Measurements from ENCODE around the gene ACAD8. TPM values are rescaled to one million over a fixed set of nuclear protein-coding genes. Genes with fewer than 3 reads are reported as not detected.

The ACAD8 gene
- total RNA-seq, 1 experiment from 2014 or later = 34.8 TPM

- peaks cover 46% of the 10 kb centered on the region for H3K36me3 ChIP-seq (ENCODE audit: insufficient read depth, low read length, poor library complexity, severe bottlenecking)
- POLR2A ChIA-PET (ENCODE audit: low non-redundant PET) = no interaction called here
- no peaks in the 10 kb centered on the region for H3K27me3 ChIP-seq (replicated peaks; ENCODE audit: insufficient read depth, low read depth, low read length, poor library complexity)
- no peaks in the 10 kb centered on the region for H3K9me3 ChIP-seq (ENCODE audit: low read depth, low read length, poor library complexity, severe bottlenecking)
- BruUV-seq (replicated peaks) = no TSS peak
- no peak overlapping the region for H3K27ac ChIP-seq (ENCODE audit: low read depth, low read length, poor library complexity, severe bottlenecking)
- H3K4me1 ChIP-seq (ENCODE audit: insufficient read depth, low read length, poor library complexity, severe bottlenecking) = no peaks in the 10 kb centered on the region
- no peak for DNase-seq (ENCODE audit: low spot score)
- TF ChIP-seq CTCF (conservative IDR thresholded peaks at IDR 0.05; ENCODE audit: low read depth, low read length) = no peak
- H3K4me3 ChIP-seq (ENCODE audit: low read depth, low read length, poor library complexity, severe bottlenecking) = no peak overlapping the region
- CTCF ChIA-PET = interaction anchor here (2.0 kb wide), 1 partner anchor 15 kb away, joined by 7 read pairs; no protein-coding TSS in a partner anchor
- intact Hi-C loops (cut with micrococcal nuclease; ENCODE audit: unreplicated experiment) = no loop called here
Measured at GRCh38 chr11:134260983-134261382, 7.6 kb downstream of the ACAD8 start.

GRCh38 chr11:134261626-134262488, 8.5 kb downstream of the ACAD8 start:
- ChIA-PET POLR2A (ENCODE audit: low non-redundant PET) (no interaction called here), CTCF (interaction anchor here (1.0 to 2.0 kb wide), 2 partner anchors 14 to 25 kb away, joined by 4 to 7 read pairs; no protein-coding TSS in a partner anchor)
- DNase-seq (ENCODE audit: low spot score) = peak; percentile 48
- Histone ChIP-seq H3K9me3 (ENCODE audit: low read depth, low read length, poor library complexity, severe bottlenecking) (no peaks in the 10 kb centered on the region), H3K36me3 (ENCODE audit: insufficient read depth, low read length, poor library complexity, severe bottlenecking) (peaks cover 46% of the 10 kb centered on the region), H3K27me3 (replicated peaks; ENCODE audit: insufficient read depth, low read depth, low read length, poor library complexity) (no peaks in the 10 kb centered on the region), H3K27ac (ENCODE audit: low read depth, low read length, poor library complexity, severe bottlenecking) (no peak overlapping the region), H3K4me1 (ENCODE audit: insufficient read depth, low read length, poor library complexity, severe bottlenecking) (no peaks in the 10 kb centered on the region), H3K4me3 (ENCODE audit: low read depth, low read length, poor library complexity, severe bottlenecking) (no peak overlapping the region)
- intact Hi-C loops (cut with micrococcal nuclease; ENCODE audit: unreplicated experiment) = no loop called here
- BruUV-seq (replicated peaks) = no TSS peak
- peak; percentile 71 for TF ChIP-seq CTCF (conservative IDR thresholded peaks at IDR 0.05; ENCODE audit: low read depth, low read length)
- TF ChIP-seq EZH2 (IDR thresholded peaks at IDR 0.05; ENCODE audit: borderline replicate concordance, low read depth, low read length, poor library complexity, severe bottlenecking) = no peak

- TSS peak; percentile 56 for BruUV-seq (replicated peaks)
- POLR2A ChIA-PET (ENCODE audit: low non-redundant PET) = no interaction called here
- H3K4me1 ChIP-seq (ENCODE audit: insufficient read depth, low read length, poor library complexity, severe bottlenecking) = no peaks in the 10 kb centered on the region
- DNase-seq (ENCODE audit: low spot score) = no peak
- CTCF ChIA-PET = no interaction called here
- H3K27ac ChIP-seq (ENCODE audit: low read depth, low read length, poor library complexity, severe bottlenecking) = no peak overlapping the region
- H3K9me3 ChIP-seq (ENCODE audit: low read depth, low read length, poor library complexity, severe bottlenecking) = no peaks in the 10 kb centered on the region
- TF ChIP-seq EZH2 (IDR thresholded peaks at IDR 0.05; ENCODE audit: borderline replicate concordance, low read depth, low read length, poor library complexity, severe bottlenecking) = no peak
- no peak for TF ChIP-seq CTCF (conservative IDR thresholded peaks at IDR 0.05; ENCODE audit: low read depth, low read length)
- no peak overlapping the region for H3K4me3 ChIP-seq (ENCODE audit: low read depth, low read length, poor library complexity, severe bottlenecking)
- H3K27me3 ChIP-seq (replicated peaks; ENCODE audit: insufficient read depth, low read depth, low read length, poor library complexity) = no peaks in the 10 kb centered on the region
- intact Hi-C loops (cut with micrococcal nuclease; ENCODE audit: unreplicated experiment) = no loop called here
- H3K36me3 ChIP-seq (ENCODE audit: insufficient read depth, low read length, poor library complexity, severe bottlenecking) = peaks cover 28% of the 10 kb centered on the region
Measured at GRCh38 chr11:134264966-134265764, 11.8 kb downstream of the ACAD8 start.

Measured in A673 (cell line).